Measurements from ENCODE around the gene SLC6A9. TPM values are rescaled to one million over a fixed set of nuclear protein-coding genes. Genes with fewer than 3 reads are reported as not detected.
A peak's percentile ranks its signal among the peaks of the same experiment; 100 is the strongest.

The SLC6A9 gene
- total and polyA plus RNA-seq, 2 of the 8 experiments (the other 6 are each of a cell fraction or from before 2014, with no cell fraction given) = 20.2 to 24.2 TPM

DNA sequence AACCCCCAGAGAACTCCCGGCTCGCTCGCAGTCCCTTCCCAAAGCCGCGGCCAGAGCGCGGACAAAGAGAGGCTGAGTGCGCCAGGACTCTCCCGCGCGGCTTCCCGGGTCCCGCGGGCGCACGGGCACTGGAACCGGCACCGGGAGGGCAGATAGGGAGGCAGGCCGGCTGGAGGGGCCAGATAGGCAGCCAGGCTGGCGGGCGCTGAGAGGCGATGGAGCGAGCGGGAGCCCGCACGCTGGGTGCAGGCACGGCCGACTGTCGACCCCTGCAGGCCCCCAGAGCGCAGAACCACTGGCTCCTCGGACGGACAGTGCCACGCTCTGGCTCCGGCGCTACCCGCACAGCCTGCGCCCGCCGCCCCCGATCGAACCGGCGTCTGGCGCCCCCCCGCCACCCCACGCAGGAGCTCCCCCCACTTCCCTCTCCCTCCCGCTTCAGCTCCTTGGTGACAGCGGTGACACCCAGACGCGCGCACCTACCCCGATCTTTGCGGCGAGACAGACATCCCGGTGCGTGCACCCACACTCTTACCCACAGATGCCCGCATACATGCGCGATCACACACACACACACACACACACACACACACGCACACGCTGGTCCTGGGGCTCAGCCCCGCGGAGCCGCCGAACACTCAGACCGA is 534 bp downstream of the SLC6A9 start:
- Histone ChIP-seq H4K20me1 (replicated peaks in 1 of 2; ENCODE audit: control insufficient read depth in 1 of 2, insufficient read depth in 2 of 2, low read length in 2 of 2) (peaks cover 3 to 6% of the 10 kb centered on the region in 2 experiments), H2BK20ac (ENCODE audit: low read length) (no peak overlapping the region), H3K56ac (replicated peaks; ENCODE audit: insufficient read length, low read depth, low read length) (peak overlapping the region; percentile 95), H3K9me3 (ENCODE audit: insufficient read depth in 2 of 2, low read depth in 1 of 2, low read length in 1 of 2) (no peaks in the 10 kb centered on the region), H3K36me3 (ENCODE audit: control insufficient read depth in 2 of 4, insufficient read depth in 4 of 4, low read length in 3 of 4) (no peaks in the 10 kb centered on the region), H3K18ac (ENCODE audit: extremely low read depth, low read length) (peak overlapping the region; percentile 98), H2BK120ac (replicated peaks; ENCODE audit: low read depth, low read length) (no peak overlapping the region), H2BK5ac (ENCODE audit: low read depth, low read length) (peak overlapping the region; percentile 91; the same call in 1 of the 2 replicates), H2AFZ (ENCODE audit: low read length) (no peak overlapping the region; the same call in 1 of the 2 replicates), H3K79me2 (ENCODE audit: control insufficient read depth in 1 of 2, insufficient read depth in 2 of 2, low read length in 2 of 2) (peaks cover 0 to 24% of the 10 kb centered on the region in 2 experiments; a peak in 2 of 4 replicates), H3K79me1 (ENCODE audit: low read depth, low read length) (peaks cover 5% of the 10 kb centered on the region), H3K4me1 (replicated peaks in 1 of 4; ENCODE audit: control insufficient read depth in 3 of 4, insufficient read depth in 4 of 4, low read length in 3 of 4) (peaks cover 12 to 27% (median 17%) of the 10 kb centered on the region in 4 experiments), H3K27me3 (replicated peaks in 1 of 4; ENCODE audit: control insufficient read depth in 3 of 4, extremely low read depth in 1 of 4, insufficient read depth in 3 of 4, low read length in 3 of 4) (no peaks in the 10 kb centered on the region), H3K14ac (ENCODE audit: insufficient read length) (no peak overlapping the region), H2BK15ac (ENCODE audit: low read length) (0 out of 2 replicates have a peak overlapping the region, but pooled peaks have one; percentile 29), H3K27ac (ENCODE audit: low read depth, low read length) (peak overlapping the region; percentile 73; the same call in 1 of the 2 replicates), H3K9ac (replicated peaks in 1 of 4; ENCODE audit: extremely low read depth in 1 of 4, low read depth in 3 of 4, low read length in 3 of 4) (peak overlapping the region; percentile 70 to 82 (median 76)), H4K8ac (ENCODE audit: extremely low read depth, insufficient read depth, low read length) (peak overlapping the region; percentile 90), H4K91ac (replicated peaks; ENCODE audit: insufficient read length, low read length) (peak overlapping the region; percentile 81), H2BK12ac (ENCODE audit: low read depth, low read length) (no peak overlapping the region), H3K4me2 (ENCODE audit: insufficient read depth in 1 of 2, low read depth in 2 of 2, low read length in 2 of 2) (peak overlapping the region; percentile 66 to 97), H3K23me2 (ENCODE audit: low read depth, low read length) (peaks cover 4% of the 10 kb centered on the region; the same call in 1 of the 2 replicates), H4K5ac (ENCODE audit: insufficient read length, low read depth, low read length) (peak overlapping the region; percentile 31), H2AK5ac (ENCODE audit: low read depth, low read length) (no peak overlapping the region), H3K4ac (replicated peaks; ENCODE audit: insufficient read length, low read depth, low read length) (peak overlapping the region; percentile 24), H3K23ac (ENCODE audit: insufficient read length) (no peak overlapping the region), H3K4me3 (ENCODE audit: extremely low read depth in 1 of 4, insufficient read depth in 2 of 4, low read depth in 3 of 4, low read length in 4 of 4) (peak overlapping the region; percentile 78 to 96 (median 86))
- ChIA-PET CTCF (ENCODE audit: partially characterized antibody) (interaction anchor here (1.6 to 13.5 kb wide), 6 partner anchors 15 to 101 kb away, joined by 4 to 239 read pairs (median 114); partner anchors contain the start of genes CCDC24 and DPH2), POLR2A (ENCODE audit: partially characterized antibody) (interaction anchor here (0.6 to 26.2 kb wide), 22 partner anchors 12 to 700 kb away, joined by 3 to 544 read pairs (median 5); partner anchors contain the start of genes ARTN, ATP6V0B, DMAP1 and KDM4A)
- DNase-seq (ENCODE audit: low read depth in 1 of 2, low spot score in 2 of 2) = no peak
- 1% methylated on average over 39 of the region's 66 CpGs; no CpG with 5 or more reads in 1 of the 2 experiments for WGBS, 2 experiments (ENCODE audit: extremely low coverage in 1 of 2, insufficient coverage in 1 of 2, insufficient read length in 1 of 2, insufficient replicate concordance in 2 of 2, low coverage in 1 of 2, low lambda C conversion rate in 2 of 2, missing lambda C conversion rate in 1 of 2)
- no peak for FAIRE-seq
- TF ChIP-seq, protein P1, sequence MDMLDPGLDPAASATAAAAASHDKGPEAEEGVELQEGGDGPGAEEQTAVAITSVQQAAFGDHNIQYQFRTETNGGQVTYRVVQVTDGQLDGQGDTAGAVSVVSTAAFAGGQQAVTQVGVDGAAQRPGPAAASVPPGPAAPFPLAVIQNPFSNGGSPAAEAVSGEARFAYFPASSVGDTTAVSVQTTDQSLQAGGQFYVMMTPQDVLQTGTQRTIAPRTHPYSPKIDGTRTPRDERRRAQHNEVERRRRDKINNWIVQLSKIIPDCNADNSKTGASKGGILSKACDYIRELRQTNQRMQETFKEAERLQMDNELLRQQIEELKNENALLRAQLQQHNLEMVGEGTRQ (IDR thresholded peaks at IDR 0.05; ENCODE audit: low read length) = no peak
- no peak for TF ChIP-seq CEBPB (IDR thresholded peaks at IDR 0.05; ENCODE audit: low read depth, low read length)
- TF ChIP-seq EP300 (IDR thresholded peaks at IDR 0.05; ENCODE audit: borderline replicate concordance in 1 of 2, low read depth in 2 of 2, low read length in 2 of 2) = no peak
- no peak for TF ChIP-seq CBX5 (IDR thresholded peaks at IDR 0.05; ENCODE audit: low read depth, low read length)

Measured in H1 (cell line).